Duodenal mucosa (tissue), 2 donors: ENCODE measurements around the gene TEX54.

Experiments used
- H3K27ac ChIP-seq: one replicate; pipeline ENCODE4 v1.7.0; 2013; ENCODE audit warnings: low read depth, low read length
- H3K27me3 ChIP-seq, 2 donors: one replicate each; pipeline ENCODE4 v1.7.0; 2013; ENCODE audit warnings: low read length in 2 of 2, control low read depth in 1 of 2; ENCODE audit not compliant: insufficient read depth in 2 of 2, control insufficient read depth in 1 of 2
- H3K36me3 ChIP-seq, 2 donors: one replicate each; pipeline ENCODE4 v1.7.0; 2013; ENCODE audit warnings: low read length in 2 of 2, control low read depth in 1 of 2; ENCODE audit not compliant: insufficient read depth in 2 of 2, control insufficient read depth in 1 of 2
- H3K4me1 ChIP-seq, 2 donors: one replicate each; pipeline ENCODE4 v1.7.0; 2013; ENCODE audit warnings: low read length in 2 of 2, control low read depth in 1 of 2; ENCODE audit not compliant: insufficient read depth in 2 of 2, control insufficient read depth in 1 of 2
- H3K4me3 ChIP-seq, 2 donors: one replicate each; pipeline ENCODE4 v1.7.0; 2013; ENCODE audit warnings: low read length in 2 of 2, low read depth in 1 of 2
- H3K9ac ChIP-seq, 2 donors: one replicate each; pipeline ENCODE4 v1.7.0; 2013; ENCODE audit warnings: low read length in 2 of 2, low read depth in 1 of 2
- H3K9me3 ChIP-seq, 2 donors: one replicate each; pipeline ENCODE4 v1.7.0; 2013; ENCODE audit warnings: low read length in 2 of 2, control low read depth in 1 of 2; ENCODE audit not compliant: control insufficient read depth in 1 of 2

TEX54 gene

GRCh38 chr11:62855571-62856332, 23.1 kb upstream of the TEX54 start:
- Histone ChIP-seq H3K4me1 (peaks cover 29 to 31% of the 10 kb centered on the region in 2 donors), H3K9ac (peak overlapping the region; percentile 80 to 84)

GRCh38 chr11:62854825-62855570, 22.4 kb upstream of the TEX54 start:
- peak overlapping the region; percentile 84 to 95 for H3K4me3 ChIP-seq
- H3K36me3 ChIP-seq = peaks cover 29 to 34% of the 10 kb centered on the region in 2 donors
- H3K4me1 ChIP-seq = peaks cover 29 to 31% of the 10 kb centered on the region in 2 donors
- H3K9me3 ChIP-seq = no peaks in the 10 kb centered on the region
- H3K27ac ChIP-seq = no peak overlapping the region
- H3K27me3 ChIP-seq = no peaks in the 10 kb centered on the region
- H3K9ac ChIP-seq = peak overlapping the region; percentile 80 to 84

More at GRCh38 chr11:62855571-62856332, 23.1 kb upstream of the TEX54 start:
- H3K27me3 ChIP-seq = no peaks in the 10 kb centered on the region
- H3K27ac ChIP-seq = peak overlapping the region; percentile 6
- H3K36me3 ChIP-seq = peaks cover 29 to 34% of the 10 kb centered on the region in 2 donors
- H3K9me3 ChIP-seq = no peaks in the 10 kb centered on the region
- peak overlapping the region; percentile 84 to 95 for H3K4me3 ChIP-seq

- H3K9ac ChIP-seq = peak overlapping the region; percentile 80 to 84
- H3K4me1 ChIP-seq = peaks cover 29 to 31% of the 10 kb centered on the region in 2 donors
- H3K27ac ChIP-seq = no peak overlapping the region
- H3K36me3 ChIP-seq = peaks cover 29 to 34% of the 10 kb centered on the region in 2 donors
- peak overlapping the region; percentile 84 to 95 for H3K4me3 ChIP-seq
- no peaks in the 10 kb centered on the region for H3K9me3 ChIP-seq
- H3K27me3 ChIP-seq = no peaks in the 10 kb centered on the region
These were observed 21.6 kb upstream of the TEX54 start for GRCh38 chr11:62854013-62854824.

DNA sequence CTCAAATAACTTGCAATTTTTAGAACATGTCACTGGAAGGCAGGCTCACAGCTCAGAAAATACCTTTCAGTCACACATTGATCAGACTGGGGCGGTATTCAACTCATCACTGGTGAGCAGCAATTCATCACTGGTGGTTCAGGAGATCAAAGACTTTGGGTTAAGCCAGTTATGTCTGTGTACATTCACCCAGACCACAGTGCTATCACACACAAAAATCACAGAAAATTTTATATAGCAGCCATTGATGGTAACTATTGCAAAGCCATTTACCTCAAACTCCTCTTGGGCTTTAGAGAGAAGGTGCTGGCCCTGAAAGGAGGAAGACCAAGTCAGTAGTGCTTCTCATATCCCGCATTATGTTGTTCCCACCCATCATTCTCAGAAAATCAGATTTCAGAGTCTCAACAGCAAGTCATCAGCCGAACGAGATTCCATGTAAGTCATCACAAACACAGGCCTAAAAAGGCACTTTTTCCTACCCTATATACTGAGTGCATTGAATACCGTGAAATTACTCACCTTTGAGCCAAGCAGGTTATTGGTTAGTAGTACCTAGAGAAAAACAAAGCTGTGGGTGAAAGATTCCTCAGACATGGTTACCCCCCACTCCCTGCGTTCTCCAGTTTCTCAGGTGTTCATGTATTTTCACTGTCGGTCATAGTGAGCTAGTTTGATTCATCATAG, 20.8 kb upstream of the TEX54 start:
- no peak overlapping the region for H3K27ac ChIP-seq
- H3K27me3 ChIP-seq = no peaks in the 10 kb centered on the region
- peak overlapping the region; percentile 48 to 80 for H3K9ac ChIP-seq
- H3K9me3 ChIP-seq = no peaks in the 10 kb centered on the region
- peak overlapping the region; percentile 84 to 95 for H3K4me3 ChIP-seq
- peaks cover 29 to 31% of the 10 kb centered on the region in 2 donors for H3K4me1 ChIP-seq
- H3K36me3 ChIP-seq = peaks cover 29 to 34% of the 10 kb centered on the region in 2 donors

- Histone ChIP-seq H3K27me3 (no peaks in the 10 kb centered on the region), H3K27ac (no peak overlapping the region), H3K4me3 (no peak overlapping the region), H3K36me3 (peaks cover 29 to 34% of the 10 kb centered on the region in 2 donors), H3K9me3 (no peaks in the 10 kb centered on the region), H3K4me1 (peaks cover 29 to 31% of the 10 kb centered on the region in 2 donors), H3K9ac (peak overlapping the region in 1 of 2 donors; percentile 80)
These were observed 20.0 kb upstream of the TEX54 start for GRCh38 chr11:62852523-62853188.

DNA sequence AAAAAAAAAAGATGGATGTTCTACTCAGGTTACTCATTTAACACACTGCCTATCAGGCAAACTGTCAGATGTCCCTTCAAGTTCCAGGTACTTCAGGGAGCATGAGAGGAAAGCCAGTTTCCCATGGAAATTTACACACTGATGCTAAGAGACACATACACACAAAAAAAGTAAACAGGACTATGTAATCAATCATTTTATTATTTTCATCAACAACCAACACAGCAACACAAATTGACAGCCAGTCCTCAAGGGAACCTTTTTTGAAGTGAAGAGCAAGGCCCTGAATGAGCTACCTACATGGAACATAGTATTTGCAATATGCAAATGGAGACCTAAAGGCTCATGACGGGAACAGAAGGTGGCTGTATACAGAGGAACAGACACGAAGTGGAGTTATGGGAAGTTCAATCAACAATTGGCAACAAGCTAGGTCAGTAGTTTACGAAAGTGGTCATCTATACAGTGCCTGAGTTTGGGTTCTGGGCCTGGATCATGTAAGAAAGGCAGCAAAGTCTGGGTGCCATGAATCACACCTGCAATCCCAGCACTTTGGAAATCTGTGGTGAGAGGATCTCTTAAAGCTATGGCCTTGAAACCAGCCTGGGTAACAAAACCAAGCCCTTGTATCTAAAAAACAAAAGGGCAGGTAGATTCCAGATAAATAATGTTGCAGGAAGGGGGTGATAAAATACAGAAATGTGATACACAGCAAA, 19.3 kb upstream of the TEX54 start:
- Histone ChIP-seq H3K9me3 (no peaks in the 10 kb centered on the region), H3K9ac (no peak overlapping the region), H3K36me3 (peaks cover 29 to 34% of the 10 kb centered on the region in 2 donors), H3K27me3 (no peaks in the 10 kb centered on the region), H3K27ac (no peak overlapping the region), H3K4me3 (no peak overlapping the region), H3K4me1 (peaks cover 29 to 31% of the 10 kb centered on the region in 2 donors)

DNA sequence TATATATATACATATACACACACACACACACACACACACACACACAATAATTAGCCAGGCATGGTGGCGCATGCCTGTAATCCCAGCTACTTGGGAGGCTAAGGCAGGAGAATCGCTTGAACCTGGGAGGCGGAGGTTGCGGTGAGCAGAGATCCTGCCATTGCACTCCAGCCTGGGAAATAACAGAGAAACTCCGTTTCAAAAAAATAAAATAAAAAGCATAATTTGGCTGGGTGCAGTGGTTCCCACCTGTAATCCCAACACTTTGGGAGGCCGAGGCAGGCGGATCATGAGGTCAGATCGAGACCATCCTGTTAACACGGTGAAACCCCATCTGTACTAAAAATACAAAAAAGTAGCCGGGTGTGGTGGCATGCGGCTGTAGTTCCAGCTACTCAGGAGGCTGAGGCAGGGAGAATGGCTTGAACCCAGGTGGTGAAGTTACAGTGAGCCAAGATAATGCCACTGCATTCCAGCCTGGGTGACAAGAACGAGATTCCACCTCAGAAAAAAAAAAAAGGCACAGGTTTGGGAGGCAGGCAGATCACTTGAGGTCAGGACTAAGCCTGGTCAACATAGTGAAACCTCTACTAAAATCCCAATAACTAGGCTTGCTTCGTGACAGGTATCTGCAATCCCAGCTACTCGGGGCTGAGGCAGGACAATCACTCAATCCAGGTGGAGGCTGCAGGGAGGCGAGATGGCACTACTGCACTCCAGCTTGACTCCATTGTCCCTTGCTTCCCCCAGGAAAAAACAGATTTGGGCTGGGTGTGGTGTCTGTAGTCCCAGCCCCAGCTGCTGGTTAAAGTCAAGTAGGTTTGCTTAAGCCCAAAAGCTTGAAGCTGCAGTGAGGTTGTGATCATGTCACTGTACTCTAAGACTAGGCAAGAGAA, 18.5 kb upstream of the TEX54 start:
- no peaks in the 10 kb centered on the region for H3K9me3 ChIP-seq
- no peak overlapping the region for H3K4me3 ChIP-seq
- H3K9ac ChIP-seq = no peak overlapping the region
- H3K27ac ChIP-seq = no peak overlapping the region
- H3K27me3 ChIP-seq = no peaks in the 10 kb centered on the region
- H3K36me3 ChIP-seq = peaks cover 29 to 34% of the 10 kb centered on the region in 2 donors
- H3K4me1 ChIP-seq = peaks cover 23 to 26% of the 10 kb centered on the region in 2 donors

DNA sequence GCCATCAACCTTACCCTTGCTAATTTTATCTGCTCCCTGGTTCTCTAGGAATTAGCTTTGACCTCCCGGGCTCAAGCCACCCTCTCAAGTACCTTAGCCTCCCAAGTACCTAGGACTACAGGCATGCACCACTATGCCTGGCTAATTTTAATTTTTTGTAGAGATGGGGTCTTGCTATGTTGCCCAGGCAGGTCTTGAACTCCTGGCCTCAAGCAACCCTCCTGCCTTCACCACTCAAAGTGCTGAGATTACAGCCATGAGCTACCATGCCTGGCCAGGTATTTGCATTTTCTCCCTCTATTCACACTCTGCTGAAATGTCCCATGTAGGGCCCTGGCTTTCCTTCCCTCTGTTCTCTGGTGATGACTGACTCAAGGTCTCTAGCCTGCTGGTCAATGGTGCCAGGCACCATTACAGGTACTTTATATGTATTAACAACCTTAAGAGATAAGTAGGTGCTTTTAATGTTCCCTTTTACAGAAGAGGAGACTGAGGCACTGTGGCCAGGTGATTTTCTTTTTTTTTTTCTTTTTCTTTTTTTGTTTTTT, 15.2 kb upstream of the TEX54 start:
- H3K36me3 ChIP-seq = peaks cover 11 to 13% of the 10 kb centered on the region in 2 donors
- no peak overlapping the region for H3K4me3 ChIP-seq
- H3K27ac ChIP-seq = no peak overlapping the region
- H3K9me3 ChIP-seq = no peaks in the 10 kb centered on the region
- H3K4me1 ChIP-seq = peaks cover 2 to 4% of the 10 kb centered on the region in 2 donors
- no peaks in the 10 kb centered on the region for H3K27me3 ChIP-seq
- no peak overlapping the region for H3K9ac ChIP-seq
